Thymus (tissue), 11 donors: ENCODE data around the gene MAST1. TPM values are rescaled to one million over a fixed set of nuclear protein-coding genes. Genes with fewer than 3 reads are reported as not detected.
A peak's percentile ranks its signal among the peaks of the same experiment; 100 is the strongest.
"Not testable (repeated sequence)": the region's sequence is repeated elsewhere in the genome, so short reads cannot be mapped to it uniquely, and the experiment has no call there.

Experiments used
- DNase-seq, 9 donors: peaks; one replicate each; pipeline ENCODE4 v3.0.0-alpha.2; 2013; ENCODE audit warnings: low spot score in 9 of 9, low read depth in 6 of 9, missing footprints in 1 of 9
- H3K27ac ChIP-seq, 2 donors: one replicate each; pipeline ENCODE4 v1.5.1; 2013; ENCODE audit warnings: control low read depth in 1 of 2, low read depth in 1 of 2, low read length in 1 of 2, mild to moderate bottlenecking in 1 of 2, moderate library complexity in 1 of 2
- H3K27me3 ChIP-seq, 2 donors: one replicate each; pipeline ENCODE4 v1.5.1; 2013; ENCODE audit warnings: low read length in 1 of 2; ENCODE audit not compliant: control insufficient read depth in 2 of 2, insufficient read depth in 1 of 2
- H3K36me3 ChIP-seq, 2 donors: one replicate each; pipeline ENCODE4 v1.5.1; 2013; ENCODE audit warnings: low read length in 1 of 2, mild to moderate bottlenecking in 1 of 2, moderate library complexity in 1 of 2; ENCODE audit not compliant: control insufficient read depth in 2 of 2, insufficient read depth in 2 of 2
- H3K4me1 ChIP-seq, 2 donors: one replicate each; pipeline ENCODE4 v1.5.1; 2013; ENCODE audit warnings: low read length in 2 of 2; ENCODE audit not compliant: control insufficient read depth in 2 of 2, insufficient read depth in 2 of 2
- H3K4me3 ChIP-seq, 2 donors: one replicate each; pipeline ENCODE4 v1.5.1; 2013; ENCODE audit warnings: low read length in 2 of 2, control low read depth in 1 of 2, mild to moderate bottlenecking in 1 of 2
- H3K9me3 ChIP-seq, 2 donors: one replicate each; pipeline ENCODE4 v1.5.1; 2013; ENCODE audit warnings: low read length in 1 of 2, mild to moderate bottlenecking in 1 of 2; ENCODE audit not compliant: control insufficient read depth in 2 of 2, insufficient read depth in 1 of 2
- WGBS: extraction: QIAGEN DNeasy Blood & Tissue Kit; methylation state at CpG from one replicate; pipeline ENCODE4 v1.1.7; 2013; 5-methylcytosine and 5-hydroxymethylcytosine counted together
- polyA plus RNA-seq: library from polyadenylated mRNA; stranded (reverse); fragments of 200-250 nt; gene quantifications from one replicate; pipeline ENCODE4 v1.2.3, GENCODE V29; 2013
- total RNA-seq: library from RNA; stranded (reverse); fragments of 120-200 nt; gene quantifications from one replicate; pipeline ENCODE4 v1.2.4, GENCODE V29; 2013
- donor health status: healthy.

The MAST1 gene
- total and polyA plus RNA-seq, 2 donors = 0.38 to 0.91 TPM

DNA sequence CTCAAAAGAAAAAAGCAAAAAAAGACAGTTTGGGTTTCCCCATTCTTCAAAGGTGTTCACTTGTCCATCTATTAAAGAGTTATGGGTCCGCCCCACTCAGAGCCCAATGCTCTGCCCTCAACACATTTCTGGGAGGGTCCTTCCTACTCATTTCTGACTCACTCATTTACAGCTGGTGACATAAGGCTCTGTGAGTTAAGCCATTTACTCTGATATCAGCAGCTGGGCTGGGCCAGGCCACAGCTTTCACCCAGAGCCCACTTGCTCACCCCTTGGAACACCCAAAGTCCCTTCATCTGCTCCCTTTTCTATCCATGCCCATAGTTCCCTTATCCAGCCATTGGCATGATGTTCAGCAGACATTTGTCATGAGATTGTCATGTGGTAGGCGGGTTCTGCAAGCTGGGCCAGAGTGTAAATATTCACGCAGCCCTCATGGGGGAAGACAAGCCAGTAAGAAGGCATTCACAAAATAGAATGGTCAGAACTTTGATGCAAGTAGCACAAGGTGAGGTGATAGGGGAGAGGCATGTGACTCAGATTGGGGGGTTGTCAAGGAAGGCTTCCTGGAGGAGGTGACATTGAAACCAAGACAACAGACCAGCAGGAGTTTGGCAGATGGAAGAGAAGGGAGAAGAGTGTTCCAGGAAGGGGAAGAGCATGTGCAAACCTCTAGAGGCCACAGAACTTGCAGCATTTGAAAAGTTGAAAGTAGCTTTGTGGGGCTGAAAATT, 5.9 kb downstream of the MAST1 start:
- DNase-seq = no peak
- H3K9me3 ChIP-seq = peaks cover 1 to 11% of the 10 kb centered on the region in 2 donors
- no peak overlapping the region for H3K4me3 ChIP-seq
- H3K27ac ChIP-seq = no peak overlapping the region
- H3K36me3 ChIP-seq = no peaks in the 10 kb centered on the region
- 93% methylated on average over 3 of the region's 3 CpGs for WGBS
- H3K27me3 ChIP-seq = peaks cover 34 to 83% of the 10 kb centered on the region in 2 donors
- H3K4me1 ChIP-seq = peaks cover 10 to 14% of the 10 kb centered on the region in 2 donors

DNA sequence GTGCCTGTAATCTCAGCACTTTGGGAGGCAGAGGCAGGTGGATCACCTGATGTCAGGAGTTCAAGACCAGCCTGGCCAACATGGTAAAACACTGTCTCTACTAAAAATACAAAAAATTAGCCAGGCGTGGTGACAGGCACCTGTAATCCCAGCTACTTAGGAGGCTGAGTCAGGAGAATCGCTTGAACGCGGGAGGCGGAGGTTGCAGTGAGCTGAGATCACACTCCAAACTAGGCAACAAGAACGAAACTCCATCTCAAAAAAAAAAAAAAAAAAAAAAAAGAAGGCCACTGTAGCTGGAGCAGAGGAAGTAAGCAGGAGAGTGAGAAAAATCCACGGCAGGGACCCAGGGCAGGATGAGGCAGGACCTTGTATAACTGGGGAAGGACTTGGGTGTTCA, 8.3 kb downstream of the MAST1 start:
- 87% methylated on average over 7 of the region's 7 CpGs for WGBS
- DNase-seq, H3K36me3 ChIP-seq, H3K4me3 ChIP-seq, H3K4me1 ChIP-seq, H3K27ac ChIP-seq, H3K9me3 ChIP-seq: not testable (repeated sequence)
- H3K27me3 ChIP-seq = peaks cover 12 to 59% of the 10 kb centered on the region in 2 donors

DNA sequence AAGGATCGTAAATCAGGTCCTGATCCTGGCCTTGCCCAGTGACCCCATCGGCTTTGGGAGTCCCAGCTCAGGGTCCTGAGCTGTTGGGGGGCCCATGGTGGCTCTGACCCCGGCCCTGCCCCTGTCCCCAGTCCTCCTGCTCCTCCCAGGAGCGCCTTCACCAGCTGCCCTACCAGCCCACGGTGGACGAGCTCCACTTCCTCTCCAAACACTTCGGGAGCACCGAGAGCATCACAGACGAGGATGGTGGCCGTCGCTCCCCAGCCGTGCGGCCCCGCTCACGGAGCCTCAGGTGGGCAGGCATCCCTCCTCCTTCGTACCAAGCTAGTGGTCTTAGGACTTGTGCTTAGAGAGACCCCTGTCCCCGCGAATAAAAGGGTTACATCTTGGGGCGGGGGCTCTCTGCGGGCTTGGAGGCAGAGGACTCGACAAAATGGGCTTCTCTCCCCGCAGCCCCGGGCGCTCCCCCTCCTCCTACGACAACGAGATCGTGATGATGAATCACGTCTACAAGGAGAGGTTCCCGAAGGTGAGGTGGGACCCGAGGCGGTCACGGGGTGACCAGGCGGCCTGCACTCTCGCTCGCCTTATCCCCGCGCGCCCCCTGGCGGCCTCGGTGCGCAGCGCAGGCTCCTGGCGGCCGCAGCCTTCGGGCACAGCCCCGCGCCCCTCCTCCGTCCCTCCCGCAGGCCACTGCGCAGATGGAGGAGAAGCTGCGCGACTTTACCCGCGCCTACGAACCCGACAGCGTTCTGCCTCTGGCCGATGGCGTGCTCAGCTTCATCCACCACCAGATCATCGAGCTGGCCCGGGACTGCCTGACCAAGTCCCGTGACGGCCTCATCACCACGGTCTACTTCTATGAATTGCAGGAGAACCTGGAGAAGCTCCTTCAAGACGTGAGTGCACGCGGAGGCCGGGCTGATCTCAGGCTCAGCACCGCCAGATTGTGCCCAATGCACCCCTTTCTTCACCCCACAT, 9.1 kb downstream of the MAST1 start:
- Histone ChIP-seq H3K9me3 (no peaks in the 10 kb centered on the region), H3K4me3 (no peak overlapping the region), H3K27me3 (peaks cover 9 to 51% of the 10 kb centered on the region in 2 donors), H3K36me3 (no peaks in the 10 kb centered on the region), H3K27ac (no peak overlapping the region), H3K4me1 (peaks cover 5 to 7% of the 10 kb centered on the region in 2 donors)
- peak in 5 of 9 donors; percentile 33 to 72 (median 42) for DNase-seq
- WGBS = 13% methylated on average over 69 of the region's 69 CpGs

DNA sequence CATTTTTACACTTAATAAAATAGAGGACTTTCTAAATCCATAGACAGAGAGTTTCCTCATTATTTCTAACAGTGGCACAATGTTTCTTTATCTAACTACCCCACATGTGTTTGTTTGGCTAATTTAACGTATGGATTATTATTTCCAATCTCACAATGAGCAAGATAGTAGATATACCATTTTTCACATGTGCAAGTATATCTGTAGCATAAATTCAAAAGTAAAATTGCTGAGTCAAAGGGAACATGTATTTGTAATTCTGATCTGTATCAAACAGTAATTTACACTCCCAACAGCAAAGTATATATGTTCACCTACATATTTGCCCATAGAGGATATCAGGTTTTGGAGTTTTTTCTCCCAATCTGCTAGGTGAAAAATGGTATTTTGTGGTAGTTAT, 18.3 kb downstream of the MAST1 start:
- no peaks in the 10 kb centered on the region for H3K36me3 ChIP-seq
- no peak overlapping the region for H3K4me3 ChIP-seq
- H3K27ac ChIP-seq = no peak overlapping the region
- H3K4me1 ChIP-seq = no peaks in the 10 kb centered on the region
- H3K9me3 ChIP-seq = no peaks in the 10 kb centered on the region
- no peak for DNase-seq
- no peaks in the 10 kb centered on the region for H3K27me3 ChIP-seq
- 93% methylated on average over 1 of the region's 1 CpG for WGBS

DNA sequence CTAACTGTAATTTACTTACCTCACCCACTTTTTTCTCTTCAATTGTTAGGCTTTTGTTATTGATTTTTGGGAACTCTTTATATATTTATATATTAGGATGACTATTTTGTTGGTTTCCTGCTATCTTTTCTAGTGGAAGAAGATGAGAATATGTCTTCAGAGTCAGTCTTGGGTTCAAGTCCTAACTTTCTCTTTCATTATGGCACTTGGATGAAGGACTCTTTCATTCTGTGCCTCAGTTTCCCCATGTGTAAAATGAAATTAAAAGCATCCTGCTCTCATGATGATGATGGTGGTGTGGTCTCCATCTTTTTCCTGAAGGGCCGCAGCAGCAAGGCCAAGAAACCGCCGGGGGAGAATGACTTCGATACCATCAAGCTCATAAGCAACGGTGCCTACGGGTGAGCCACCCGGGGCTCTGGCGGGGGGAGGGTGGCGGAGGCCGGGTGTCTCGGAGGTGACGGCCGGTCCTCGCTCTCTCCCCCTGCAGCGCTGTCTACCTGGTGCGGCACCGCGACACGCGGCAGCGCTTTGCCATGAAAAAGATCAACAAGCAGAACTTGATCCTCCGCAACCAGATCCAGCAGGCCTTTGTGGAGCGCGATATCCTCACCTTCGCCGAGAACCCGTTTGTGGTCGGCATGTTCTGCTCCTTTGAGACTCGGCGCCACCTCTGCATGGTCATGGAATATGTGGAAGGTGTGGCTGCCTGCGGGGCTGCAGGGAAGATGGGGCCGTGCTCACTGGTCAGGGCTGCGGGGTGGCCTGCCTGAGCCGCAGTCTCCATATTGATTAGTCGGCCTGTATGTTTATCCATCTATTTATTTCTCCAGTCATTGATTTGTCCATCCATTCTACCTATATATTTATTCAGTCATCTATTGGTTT, 20.0 kb downstream of the MAST1 start:
- 95% methylated on average over 35 of the region's 35 CpGs for WGBS
- no peaks in the 10 kb centered on the region for H3K27me3 ChIP-seq
- no peak overlapping the region for H3K27ac ChIP-seq

DNA sequence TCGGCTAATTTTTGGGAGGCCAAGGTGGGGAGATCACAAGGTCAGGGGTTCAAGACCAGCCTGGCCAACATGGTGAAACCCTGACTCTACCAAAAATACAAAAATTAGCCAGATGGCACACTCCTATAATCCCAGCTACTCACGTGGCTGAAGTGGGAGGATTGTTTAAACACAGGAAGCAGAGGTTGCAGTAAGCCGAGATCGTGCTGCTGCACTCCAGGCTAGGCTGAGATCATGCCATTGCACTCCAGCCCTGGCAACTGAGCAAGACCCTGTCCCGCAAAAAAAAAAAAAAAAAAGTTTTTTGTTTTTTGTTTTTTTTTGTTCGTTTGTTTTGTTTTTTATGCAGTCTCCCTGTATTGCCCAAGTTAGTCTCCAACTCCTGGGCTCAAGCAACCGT, 21.2 kb downstream of the MAST1 start:
- H3K36me3 ChIP-seq = no peaks in the 10 kb centered on the region
- H3K9me3 ChIP-seq = no peaks in the 10 kb centered on the region
- no peaks in the 10 kb centered on the region for H3K4me1 ChIP-seq
- H3K4me3 ChIP-seq = no peak overlapping the region
- no peak overlapping the region for H3K27ac ChIP-seq
- no peak for DNase-seq
- H3K27me3 ChIP-seq = no peaks in the 10 kb centered on the region
- WGBS = 80% methylated on average over 7 of the region's 7 CpGs

More for the DNA sequence above, 20.0 kb downstream of the MAST1 start:
- no peak overlapping the region for H3K4me3 ChIP-seq
- H3K9me3 ChIP-seq = no peaks in the 10 kb centered on the region
- DNase-seq = no peak
- H3K4me1 ChIP-seq = no peaks in the 10 kb centered on the region
- H3K36me3 ChIP-seq = no peaks in the 10 kb centered on the region

DNA sequence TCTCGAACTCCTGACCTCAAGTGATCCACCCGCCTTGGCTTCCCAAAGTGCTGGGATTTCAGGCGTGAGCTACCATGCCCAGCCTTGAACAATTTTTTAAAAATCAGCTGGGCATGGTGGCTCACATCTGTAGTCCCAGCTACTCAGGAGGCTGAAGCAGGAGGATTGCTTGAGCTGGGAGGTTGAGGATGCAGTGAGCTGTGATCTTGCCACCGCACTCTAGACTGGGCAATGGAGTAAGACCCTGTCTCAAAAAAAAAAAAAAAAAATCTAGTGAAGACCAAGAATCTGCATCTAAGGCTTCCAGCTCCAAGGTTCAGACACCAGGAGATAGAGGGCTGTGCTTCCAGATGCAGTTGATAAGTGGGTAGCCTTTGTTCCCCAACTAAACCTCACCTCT, 25.8 kb downstream of the MAST1 start:
- DNase-seq = no peak
- Histone ChIP-seq H3K27ac (no peak overlapping the region), H3K4me3 (no peak overlapping the region), H3K27me3 (peaks cover 0 to 12% of the 10 kb centered on the region in 2 donors), H3K36me3 (no peaks in the 10 kb centered on the region), H3K9me3 (peaks cover 0 to 3% of the 10 kb centered on the region in 2 donors), H3K4me1 (peaks cover 5 to 10% of the 10 kb centered on the region in 2 donors)
- 95% methylated on average over 4 of the region's 4 CpGs for WGBS

DNA sequence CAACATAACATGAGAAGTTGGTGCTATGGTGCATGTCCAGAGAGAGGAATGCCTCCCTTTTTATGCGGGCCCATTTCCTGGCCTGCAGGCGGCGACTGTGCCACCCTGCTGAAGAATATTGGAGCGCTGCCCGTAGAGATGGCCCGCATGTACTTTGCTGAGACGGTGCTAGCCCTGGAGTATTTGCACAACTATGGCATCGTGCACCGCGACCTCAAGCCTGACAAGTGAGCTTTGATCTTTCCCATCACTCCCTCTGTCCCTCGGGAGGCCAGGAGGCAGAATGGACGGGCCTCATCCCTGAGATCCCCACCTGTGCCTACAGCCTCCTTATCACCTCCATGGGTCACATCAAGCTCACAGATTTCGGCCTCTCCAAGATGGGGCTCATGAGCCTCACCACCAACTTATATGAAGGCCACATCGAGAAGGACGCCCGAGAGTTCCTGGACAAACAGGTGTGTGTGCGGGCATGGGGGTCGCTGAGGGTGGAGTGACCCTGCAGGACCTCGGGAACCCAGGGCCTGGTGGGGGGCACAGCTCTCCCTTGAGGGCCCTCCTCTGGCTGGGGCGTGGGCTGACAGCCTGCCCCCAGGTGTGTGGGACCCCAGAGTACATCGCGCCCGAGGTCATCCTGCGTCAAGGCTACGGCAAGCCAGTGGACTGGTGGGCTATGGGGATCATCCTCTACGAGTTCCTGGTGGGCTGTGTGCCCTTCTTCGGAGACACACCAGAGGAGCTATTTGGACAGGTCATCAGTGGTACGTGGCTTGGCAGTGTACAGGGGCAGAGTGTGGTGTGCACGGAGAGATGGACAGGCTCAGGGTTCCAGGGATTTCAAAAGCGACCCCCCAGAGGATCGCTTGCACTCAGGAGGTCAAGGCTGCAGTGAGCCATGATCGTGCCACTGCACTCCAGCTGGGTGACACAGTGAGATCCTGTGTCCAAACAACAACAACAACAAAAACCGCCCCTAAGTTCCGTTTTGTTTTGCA, 26.7 kb downstream of the MAST1 start:
- H3K4me1 ChIP-seq = peaks cover 5 to 10% of the 10 kb centered on the region in 2 donors
- DNase-seq = no peak
- WGBS = 97% methylated on average over 34 of the region's 34 CpGs

More for the DNA sequence above, 26.7 kb downstream of the MAST1 start:
- Histone ChIP-seq H3K4me3 (no peak overlapping the region), H3K36me3 (no peaks in the 10 kb centered on the region), H3K27ac (no peak overlapping the region), H3K9me3 (peaks cover 0 to 3% of the 10 kb centered on the region in 2 donors), H3K27me3 (peaks cover 0 to 12% of the 10 kb centered on the region in 2 donors)
